Spleen (tissue), 3 donors: ENCODE data around the gene MCM5.

ENCODE experiments used
- POLR2A ChIP-seq, 3 donors: fragments of 450-650 bp; IDR thresholded peaks; one replicate each; pipeline ENCODE4 v1.5.1; 2017; ENCODE audit warnings: antibody characterized with exemption in 3 of 3, mild to moderate bottlenecking in 1 of 3
- POLR2AphosphoS5 ChIP-seq, 3 donors: sonication (generic); formaldehyde crosslinking; IDR thresholded peaks; one replicate each; pipeline ENCODE4 v1.5.1; 2017; ENCODE audit warnings: antibody characterized with exemption in 3 of 3

GRCh38 chr22:35431483-35432227 lies 31.7 kb downstream of the MCM5 start:
- TF ChIP-seq POLR2AphosphoS5 (IDR thresholded peaks at IDR 0.05), result no peak
- TF ChIP-seq POLR2A (IDR thresholded peaks at IDR 0.05), result no peak
